HG03135 (cell line): ENCODE measurements around the gene SPATA31D1.
"Not testable (repeated sequence)": the region's sequence is repeated elsewhere in the genome, so short reads cannot be mapped to it uniquely, and the experiment has no call there.

ENCODE experiments used
- ATAC-seq: cut with Tn5 transposase; IDR thresholded peaks from one replicate; pipeline ENCODE4 v1.9.1; 2021; ENCODE audit warnings: mild to moderate bottlenecking, moderate library complexity; ENCODE audit not compliant: unreplicated experiment

The SPATA31D1 gene

DNA sequence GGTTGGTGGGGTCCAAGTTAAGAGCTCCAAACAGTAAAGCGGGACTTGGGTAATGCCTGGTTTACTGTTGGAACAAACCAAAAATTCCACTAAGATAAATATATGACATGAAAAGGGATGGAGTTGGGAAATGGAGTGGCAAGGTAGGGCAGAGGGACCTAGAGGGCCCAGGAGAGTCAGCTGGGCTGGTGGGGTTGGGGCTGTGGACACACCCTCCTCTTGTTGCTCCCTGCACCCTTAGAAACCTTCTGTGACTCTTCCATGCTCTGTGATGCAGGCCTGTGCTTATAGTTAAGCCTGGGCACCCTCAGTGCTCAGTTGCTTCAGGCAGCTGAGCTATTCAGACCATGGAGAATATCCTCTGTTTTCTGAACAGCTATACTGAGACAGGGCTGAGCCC lies at the start of gene SPATA31D1:
SPATA31D1 (plus strand) TSS at position 301 of the 400 bp plus-strand sequence; CDS start at position 348, 47 bp downstream.
- ATAC-seq, result not testable (repeated sequence)

DNA sequence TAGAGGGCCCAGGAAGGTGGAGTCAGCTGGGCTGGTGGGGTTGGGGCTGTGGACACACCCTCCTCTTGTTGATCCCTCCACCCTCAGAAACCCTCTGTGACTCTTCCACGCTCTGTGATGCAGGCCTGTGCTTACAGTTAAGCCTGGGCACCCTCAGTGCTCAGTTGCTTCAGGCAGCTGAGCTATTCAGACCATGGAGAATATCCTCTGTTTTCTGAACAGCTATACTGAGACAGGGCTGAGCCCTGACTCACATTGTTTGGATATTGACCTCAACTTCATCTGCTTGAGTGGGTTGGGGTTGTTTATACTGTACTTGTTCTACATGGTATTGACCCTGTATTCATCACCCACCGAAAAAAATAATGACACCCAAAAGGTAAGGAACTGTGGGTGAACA lies 45.2 kb upstream of the SPATA31D1 start, which contains the start of gene SPATA31D3:
SPATA31D3 (plus strand) TSS at position 108 of the 400 bp plus-strand sequence; CDS start at position 194, 86 bp downstream.
- not testable (repeated sequence) for ATAC-seq

DNA sequence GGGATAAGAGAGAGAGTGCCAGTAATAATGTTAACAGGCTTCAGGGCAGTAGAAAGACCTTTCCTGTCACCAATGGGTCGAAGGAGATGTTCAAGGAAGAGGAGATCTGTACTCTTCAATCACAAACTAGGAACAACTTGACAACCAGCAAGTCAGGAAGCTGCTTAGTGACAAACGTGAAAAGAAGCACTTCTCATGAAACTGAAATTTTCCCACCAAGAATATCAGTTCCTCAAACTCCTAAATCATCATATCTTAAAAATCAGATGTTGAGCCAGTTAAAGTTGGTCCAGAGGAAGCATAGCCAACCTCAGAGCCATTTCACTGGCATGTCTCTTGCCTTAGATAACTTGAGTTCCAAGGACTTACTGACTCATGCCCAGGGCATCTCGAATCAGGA lies 39.9 kb upstream of the SPATA31D1 start:
- ATAC-seq, result not testable (repeated sequence)

DNA sequence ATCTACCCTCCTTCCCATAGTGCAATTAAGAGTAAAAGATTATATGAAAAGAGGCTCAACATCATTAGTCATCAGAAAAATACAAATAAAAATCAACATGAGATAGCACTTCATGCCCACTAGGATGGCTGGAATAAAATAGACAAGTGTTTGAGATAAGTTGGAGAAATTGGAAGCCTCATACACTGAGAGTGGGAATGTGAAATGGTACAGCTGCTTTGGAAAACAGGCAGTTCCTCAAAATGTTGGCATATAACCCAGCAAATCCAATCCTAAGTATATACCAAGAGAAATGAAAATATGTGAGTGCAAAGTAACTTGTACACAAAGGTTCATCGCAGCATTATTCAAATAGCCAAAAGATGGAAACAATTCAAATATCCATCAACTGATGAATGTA lies 35.5 kb upstream of the SPATA31D1 start:
- ATAC-seq, result no peak

DNA sequence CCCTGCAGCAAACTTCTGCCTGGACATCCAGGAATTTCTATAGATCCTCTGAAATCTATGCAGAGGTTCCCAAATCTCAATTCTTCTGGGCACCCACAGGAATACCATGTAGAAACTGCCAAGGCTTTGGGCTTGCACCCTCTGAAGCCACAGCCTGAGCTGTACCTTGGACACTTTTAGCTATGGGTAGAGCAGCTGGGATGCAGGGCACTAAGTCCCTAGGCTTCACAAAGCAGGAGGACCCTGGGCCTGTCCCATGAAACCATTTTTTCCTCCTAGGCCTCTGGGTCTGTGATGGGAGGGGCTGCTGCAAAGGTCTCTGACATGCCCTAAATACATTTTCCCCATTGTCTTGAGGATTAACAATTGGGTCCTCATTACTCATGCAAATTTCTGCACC lies 32.9 kb upstream of the SPATA31D1 start:
- ATAC-seq, result no peak

DNA sequence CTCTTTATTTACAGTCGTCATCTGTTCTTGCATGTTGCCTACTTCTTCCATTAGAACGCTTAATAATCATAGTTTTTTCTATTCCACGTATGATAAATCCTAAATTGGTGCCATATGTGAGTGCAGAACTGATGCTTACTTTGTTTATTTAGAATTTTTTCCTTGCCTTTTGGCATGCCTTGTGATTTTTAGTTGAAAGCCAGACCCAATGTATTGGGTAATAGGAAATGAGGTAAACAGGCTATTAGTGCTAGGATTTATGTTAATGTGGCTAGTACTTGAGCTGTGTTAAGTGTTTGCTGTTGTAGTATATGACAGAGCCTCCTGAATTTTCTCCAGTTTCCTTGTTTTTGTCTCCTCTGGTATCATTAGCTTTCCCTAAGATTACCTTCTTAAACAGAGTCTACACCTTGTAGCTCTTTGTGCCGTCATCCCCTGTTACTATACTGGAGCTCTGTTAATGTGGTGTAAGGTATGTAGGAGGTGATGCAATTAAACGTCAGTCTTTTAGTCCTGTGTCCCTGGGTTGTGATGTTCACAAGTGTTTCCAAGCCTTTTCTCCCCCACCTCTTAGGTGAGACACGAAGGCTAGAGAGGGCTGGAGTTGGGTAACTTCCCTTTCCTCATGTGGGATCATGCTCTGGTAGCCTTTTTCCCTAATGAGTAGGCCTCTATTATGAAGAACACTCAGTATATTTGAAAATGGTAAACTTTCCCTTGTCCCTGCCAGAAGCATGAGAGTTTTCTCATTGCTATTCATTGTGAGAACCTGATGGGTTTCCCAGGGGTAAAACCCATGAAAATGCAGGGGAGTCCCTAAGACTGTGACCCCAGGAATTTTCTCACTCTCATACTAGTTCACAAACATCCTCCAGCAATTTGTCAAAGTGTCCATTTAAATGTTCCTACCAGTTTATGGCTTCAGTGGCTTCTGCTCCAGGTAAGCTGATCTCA lies 24.1 kb upstream of the SPATA31D1 start:
- ATAC-seq, result no peak

DNA sequence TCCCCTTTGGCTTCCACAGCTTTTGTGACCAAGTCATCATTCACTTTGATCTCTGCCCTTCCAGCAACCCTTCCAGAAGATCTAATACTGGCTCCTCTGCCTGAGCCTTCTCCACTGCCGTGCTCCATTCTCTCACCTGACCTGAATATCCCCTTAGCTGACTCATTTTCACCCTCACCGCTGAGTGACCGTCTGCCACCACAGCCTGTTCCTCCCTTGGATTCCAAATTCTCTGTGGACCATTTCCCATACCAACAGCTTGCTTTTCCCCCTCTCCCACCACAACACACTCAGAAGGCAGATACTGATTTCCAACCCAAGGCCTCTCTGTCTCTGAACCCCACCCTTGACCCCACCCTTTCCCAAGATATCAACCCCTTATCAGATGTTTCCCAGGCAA lies 20.5 kb upstream of the SPATA31D1 start:
- ATAC-seq, result no peak

DNA sequence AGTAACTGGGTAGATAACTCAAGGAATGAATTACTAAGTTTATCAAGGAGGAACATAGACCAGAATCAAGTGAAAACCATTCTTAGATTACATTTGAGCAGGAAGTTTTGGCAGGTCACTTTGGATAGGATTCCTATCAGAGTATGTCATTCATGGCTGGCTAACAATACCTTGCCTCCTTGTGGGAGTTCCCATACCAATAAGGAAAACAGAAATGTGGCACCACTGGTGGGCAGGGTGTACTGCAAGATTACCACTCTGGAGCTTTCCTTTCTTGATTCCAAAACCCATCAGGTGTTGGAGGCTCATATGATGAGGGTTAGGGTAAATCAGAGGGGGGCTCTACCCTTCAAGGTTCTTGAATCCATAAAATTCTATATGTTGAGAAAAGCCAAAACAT lies 18.6 kb upstream of the SPATA31D1 start:
- no peak for ATAC-seq

DNA sequence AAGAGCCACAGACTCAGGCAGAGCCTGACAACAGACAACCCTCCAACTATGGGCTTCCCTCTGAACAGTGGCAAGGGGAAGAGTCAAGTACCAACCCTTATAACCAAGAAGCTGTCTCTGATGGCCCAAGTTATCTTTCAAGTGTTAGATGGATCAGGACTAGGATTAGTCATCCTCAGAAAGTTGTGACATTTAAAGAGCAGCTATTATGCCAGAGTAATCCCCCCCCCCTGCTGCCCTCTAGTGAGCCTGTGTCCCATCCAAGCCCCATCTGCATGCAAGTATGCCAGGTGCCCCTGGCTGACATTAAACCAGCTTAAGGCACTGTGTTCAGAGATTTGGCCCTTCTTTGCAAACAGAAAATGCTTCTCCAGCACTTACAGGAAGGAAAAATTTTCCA lies 16.8 kb upstream of the SPATA31D1 start:
- ATAC-seq, result no peak

DNA sequence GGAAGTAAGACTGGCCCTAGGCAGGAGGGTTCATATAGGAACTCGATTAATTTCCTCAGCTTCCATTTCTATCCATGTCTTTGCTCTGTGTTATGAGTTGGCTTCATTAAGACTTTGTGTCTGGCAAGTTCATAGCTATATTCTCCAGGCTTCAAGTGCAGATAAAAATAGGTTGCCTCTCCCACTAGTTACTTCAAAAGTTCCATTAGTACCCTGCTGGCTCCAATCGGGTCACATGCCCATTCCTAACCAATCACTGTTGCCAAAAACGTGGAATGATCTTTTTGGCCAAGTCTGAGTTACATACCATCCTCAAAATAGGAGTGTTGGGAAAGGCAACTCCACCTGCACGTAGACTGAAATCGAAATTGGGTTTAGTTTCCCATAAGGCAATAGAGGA lies 13.8 kb upstream of the SPATA31D1 start:
- no peak for ATAC-seq

DNA sequence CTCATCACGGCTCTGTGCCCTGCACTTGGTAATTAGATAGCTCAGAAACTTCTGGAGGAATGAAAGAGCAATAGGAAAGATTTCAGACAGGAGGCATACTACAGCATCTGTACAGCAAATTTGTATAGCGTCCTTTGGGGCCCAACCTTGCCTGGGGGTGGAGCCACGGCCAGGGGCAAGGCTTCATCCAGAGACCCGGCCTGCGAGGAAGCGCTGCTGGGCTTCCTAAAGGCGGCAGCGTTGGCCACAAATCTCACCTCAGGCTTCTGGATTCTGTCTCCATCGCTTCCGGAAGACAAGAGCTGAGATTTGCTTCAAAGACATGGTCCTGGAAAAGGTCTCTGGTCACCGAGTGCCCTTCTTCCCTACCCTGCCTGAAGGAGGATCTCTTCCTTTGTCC lies 12.2 kb upstream of the SPATA31D1 start:
- ATAC-seq, result no peak

DNA sequence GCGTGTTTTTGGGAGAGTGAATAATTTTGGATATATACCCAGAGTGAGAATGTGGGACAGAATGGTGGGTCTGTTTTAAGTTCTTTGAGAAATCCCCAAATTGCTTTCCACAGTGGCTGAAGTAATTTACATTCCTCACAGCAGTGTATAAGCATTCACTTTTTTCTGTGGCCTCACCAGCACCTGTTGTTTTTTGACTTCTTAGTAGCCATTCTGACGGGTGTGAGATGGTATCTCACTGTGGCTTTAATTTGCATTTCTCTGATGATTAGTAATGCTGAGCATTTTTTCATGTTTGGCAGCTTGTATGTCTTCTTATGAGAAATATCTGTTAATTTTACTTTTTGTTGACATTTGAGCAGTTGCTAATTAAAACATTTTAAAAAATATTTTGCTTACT lies 9.4 kb upstream of the SPATA31D1 start:
- no peak for ATAC-seq

DNA sequence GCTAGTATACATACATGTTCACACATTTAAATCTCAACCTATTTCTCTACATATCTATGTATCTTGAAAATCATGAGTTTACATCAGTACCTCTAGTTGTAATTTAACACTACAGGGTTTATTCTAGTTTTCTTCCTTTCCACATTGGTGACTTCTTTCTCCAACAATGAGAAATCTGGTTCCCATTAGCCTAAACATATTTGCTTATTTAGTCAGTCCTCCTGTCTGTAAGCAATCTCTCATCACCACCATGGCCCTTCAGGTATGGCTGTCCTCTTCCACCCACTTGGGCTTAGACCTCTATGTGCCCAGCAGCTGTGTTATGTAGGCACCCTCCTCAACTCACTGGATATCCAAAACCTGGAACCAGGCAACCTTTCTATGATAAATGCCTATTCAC lies 8.0 kb upstream of the SPATA31D1 start:
- no peak for ATAC-seq

DNA sequence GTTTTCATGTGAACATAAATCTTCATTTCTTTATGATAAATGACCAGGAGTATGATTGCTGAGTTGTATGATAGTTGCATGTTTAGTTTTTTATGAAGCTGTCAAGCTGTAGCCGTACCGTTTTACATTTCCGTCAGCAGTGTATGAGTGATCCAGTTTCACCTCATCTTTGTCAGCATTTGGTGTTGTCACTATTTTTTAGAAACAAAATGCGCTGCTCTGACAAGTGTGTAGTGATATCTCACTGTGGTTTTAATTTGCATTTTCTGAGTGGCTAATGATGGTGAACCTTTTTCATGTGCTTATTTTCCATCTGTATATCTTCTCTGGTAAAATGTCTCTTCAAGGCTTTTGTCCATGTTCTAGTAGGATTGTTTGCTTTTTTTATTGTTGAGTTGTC lies 6.7 kb upstream of the SPATA31D1 start:
- ATAC-seq, result no peak

DNA sequence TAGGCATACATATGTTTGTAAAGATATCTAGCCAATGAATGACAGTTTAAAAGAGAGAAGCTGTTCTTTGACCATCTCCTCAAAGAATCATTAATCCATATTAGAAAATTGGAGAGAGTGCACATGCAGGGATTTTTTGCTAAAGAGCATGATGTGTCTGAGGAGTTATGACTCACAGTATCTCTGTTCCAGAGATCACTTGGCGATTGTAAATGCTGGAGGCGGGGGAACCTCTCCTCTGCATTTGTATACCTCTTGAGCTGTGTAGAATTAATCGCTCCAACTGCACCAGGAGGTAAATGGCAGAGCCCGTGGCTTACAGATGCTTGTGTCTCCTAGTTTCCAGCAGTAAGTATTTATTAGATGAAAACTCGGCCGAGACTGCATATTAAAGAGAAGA lies 3.6 kb upstream of the SPATA31D1 start:
- no peak for ATAC-seq

DNA sequence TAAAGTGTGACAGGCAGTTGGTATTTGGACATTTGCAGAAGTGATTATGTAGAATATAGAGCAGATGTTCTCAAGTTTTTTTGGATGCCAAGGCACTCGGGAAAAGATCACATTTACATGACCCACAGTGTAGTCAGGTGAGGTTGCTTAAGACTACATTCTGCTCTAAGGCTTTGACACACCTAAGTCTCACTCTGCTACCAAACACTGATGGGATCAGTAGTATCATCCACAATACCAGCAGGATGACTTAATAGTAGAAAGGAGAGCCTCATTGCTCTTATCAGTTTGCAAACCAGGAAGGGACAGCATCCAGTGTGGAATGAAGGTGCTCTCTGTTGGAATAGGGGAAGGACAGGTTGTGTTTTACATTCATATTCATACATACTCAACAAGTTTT lies 2.5 kb upstream of the SPATA31D1 start:
- no peak for ATAC-seq

DNA sequence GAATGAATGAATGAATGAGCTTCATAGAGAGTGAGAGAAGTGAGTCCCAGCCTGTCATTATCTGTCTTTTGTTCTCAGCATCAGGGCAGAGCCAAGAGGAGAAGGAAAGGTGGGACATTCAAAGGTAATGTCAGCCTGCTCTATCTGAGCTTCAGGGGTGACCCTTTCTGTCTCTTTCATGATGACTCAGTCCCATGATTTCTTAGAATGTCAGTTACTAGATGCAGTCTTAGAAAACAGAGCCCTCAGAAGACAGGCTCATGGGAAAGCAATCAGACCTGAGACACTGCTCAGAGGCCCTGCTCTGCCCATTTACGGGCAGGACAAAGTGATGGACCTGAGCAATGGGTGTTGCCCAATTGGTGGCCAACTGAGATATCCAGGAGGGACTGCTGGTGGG lies 1.1 kb downstream of the SPATA31D1 start:
- no peak for ATAC-seq

DNA sequence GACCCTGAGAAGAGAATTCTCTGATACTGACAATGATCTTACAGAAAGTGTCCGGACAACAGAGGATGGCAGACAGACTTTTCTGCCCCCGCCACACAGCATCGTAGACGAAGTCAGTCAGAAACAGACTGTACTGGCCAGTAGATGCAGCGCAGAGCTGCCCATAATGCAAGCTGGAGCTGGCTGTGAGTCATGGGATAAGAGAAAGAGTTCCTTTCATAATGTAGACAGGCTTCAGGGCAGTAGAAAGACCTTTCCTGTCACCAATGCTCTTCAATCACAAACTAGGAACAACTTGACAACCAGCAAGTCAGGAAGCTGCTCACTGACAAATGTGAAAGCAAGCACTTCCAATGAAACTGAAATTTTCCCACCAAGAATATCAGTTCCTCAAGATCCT lies 5.1 kb downstream of the SPATA31D1 start:
- no peak for ATAC-seq

DNA sequence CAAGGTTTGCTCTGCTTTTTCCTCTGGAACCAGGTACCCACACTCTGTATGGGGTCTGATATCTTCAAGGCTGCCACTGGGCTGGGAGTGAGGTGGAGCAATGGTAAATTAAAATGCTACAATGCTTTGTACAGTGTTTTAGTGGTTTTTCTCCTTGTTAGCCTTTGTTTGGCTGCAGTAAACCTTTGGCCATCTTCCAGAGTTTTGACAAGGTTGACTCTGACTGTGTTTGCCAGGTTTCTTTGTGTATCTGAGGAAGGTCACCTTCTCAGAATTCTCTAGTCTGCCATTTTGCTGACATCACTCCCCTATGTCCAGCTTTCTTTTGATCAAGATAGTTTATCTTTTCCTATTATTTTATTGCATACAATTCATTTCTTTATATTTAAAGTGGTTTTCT lies 11.2 kb downstream of the SPATA31D1 start:
- no peak for ATAC-seq

DNA sequence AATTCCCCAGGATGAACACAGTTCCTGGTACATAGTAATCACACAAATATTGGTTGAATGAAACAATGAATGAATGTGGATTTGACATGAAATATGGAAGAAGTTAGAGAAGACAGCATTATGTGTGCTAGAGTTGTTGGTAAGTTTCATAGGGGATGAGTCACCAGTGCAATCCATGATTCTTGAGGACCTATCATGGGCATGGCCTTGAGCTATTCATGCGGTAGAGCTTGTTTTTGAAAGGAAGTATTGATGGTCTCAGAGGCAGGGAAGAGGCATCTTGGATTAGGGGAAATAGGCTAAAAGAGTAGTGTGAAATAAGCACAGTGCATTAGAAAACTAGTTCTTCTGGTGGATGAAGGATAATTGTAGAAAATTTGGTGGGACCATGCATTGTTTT lies 22.1 kb downstream of the SPATA31D1 start:
- ATAC-seq, result no peak

DNA sequence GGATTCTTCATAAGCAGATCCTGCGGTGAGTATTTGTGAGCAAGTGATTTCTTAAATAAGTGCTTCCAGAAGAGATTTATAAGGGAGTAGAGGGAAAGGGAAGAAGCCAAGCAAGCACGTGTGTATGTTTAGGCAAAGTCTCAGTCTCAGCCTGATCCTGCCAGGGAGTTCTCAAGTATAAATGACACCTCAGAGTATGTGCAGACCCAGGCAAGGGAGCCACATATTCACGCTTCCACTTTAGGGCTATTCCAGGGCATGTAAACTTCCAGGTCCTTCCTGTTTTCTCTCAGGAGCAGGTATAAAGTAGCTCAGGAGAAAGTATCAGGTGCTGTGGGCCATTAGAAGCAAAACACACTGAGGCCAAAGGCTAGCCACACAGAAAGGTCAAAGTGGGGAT lies 22.6 kb downstream of the SPATA31D1 start:
- ATAC-seq, result no peak

DNA sequence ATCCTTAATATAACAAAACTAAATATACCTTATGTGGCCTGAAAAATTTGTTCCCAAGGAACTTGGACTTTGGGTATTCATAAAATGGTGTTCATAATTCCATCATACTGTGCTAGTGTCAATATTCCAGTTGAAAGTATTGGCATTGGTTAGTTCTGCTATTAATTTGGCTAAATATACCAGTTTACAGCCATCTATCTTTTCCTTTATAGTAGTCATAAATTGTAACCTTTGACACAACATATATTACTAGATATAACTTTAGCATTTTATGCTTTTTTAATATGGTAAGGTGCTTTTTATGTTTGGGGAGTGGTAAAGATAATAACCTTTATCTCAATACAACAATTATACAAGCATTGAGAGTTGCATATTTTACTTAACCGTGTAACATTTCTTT lies 23.7 kb downstream of the SPATA31D1 start:
- ATAC-seq, result no peak

DNA sequence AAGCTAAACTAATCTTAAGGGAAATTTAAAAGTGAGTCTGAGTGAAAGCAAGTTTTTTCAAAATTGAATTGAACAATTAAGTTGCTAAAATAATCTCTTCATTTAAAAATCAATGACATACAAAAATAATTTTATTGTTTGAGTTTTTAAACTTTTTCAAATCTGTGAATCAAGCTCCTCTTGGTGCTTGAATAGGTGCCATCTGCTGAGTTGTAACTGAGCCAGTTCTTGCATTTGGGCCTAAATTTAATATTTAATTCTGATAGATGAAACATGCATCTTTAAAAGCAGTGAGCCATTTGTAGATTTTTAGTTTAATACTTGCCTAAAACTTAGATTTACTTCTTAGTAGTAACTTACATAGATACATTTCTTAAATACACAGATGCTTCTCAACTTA lies 31.8 kb downstream of the SPATA31D1 start:
- no peak for ATAC-seq
